Urothelium cell line (cell line): ENCODE measurements around the gene SP4.

ENCODE experiments used
- DNase-seq: peaks from one replicate; pipeline ENCODE4 v3.0.0; 2011; ENCODE audit warnings: low spot score, mixed read lengths
- FAIRE-seq: peaks from 2 replicates; lab custom pipeline; 2011; peaks lifted over from hg19 to GRCh38; lab: Jason Lieb, UNC

Gene SP4

DNA sequence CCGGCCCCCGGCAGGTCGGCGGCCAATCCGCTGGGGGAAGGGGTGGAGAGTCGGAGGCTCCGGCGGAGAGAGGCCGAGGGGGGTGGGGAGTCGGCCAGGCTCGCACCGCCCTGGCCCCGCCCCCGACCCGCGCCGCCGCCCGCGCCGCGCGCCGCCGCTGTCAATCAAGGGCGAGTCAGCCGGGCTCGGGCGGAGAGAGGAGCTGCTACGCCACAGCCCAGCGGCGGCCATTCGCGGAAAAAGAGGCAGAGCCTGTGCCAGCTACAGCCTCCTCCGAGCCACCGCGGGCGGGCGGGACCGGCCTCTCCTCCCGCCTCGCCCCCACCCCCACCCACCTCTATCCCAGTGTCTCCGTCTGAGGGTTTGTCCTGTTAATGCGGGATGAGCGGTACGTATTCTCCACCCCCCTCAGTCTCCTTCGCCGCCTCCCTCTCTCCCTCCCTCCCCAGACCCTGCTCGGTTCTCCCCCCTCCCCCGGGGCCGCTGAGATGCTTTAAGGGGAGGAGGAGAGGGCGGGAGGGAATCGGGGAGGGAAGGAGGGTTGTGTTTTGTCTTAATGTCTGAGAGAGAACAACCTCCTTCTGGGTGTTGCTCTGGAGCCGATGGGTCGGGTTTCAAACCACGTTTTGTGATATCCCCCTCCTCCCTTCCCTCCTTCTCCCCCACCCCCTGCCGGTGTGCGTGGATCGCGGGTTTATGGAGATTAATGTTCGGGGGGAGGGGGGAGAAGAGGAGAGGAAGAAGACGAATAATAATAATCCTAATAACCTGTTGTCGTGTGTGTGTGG lies at the start of gene SP4:
Gene SP4 (plus strand): TSS at position 213 of the 788 bp plus-strand sequence. CDS start 169 bp downstream, at position 382.
- DNase-seq (peak; percentile 94), FAIRE-seq (peak; percentile 82)

DNA sequence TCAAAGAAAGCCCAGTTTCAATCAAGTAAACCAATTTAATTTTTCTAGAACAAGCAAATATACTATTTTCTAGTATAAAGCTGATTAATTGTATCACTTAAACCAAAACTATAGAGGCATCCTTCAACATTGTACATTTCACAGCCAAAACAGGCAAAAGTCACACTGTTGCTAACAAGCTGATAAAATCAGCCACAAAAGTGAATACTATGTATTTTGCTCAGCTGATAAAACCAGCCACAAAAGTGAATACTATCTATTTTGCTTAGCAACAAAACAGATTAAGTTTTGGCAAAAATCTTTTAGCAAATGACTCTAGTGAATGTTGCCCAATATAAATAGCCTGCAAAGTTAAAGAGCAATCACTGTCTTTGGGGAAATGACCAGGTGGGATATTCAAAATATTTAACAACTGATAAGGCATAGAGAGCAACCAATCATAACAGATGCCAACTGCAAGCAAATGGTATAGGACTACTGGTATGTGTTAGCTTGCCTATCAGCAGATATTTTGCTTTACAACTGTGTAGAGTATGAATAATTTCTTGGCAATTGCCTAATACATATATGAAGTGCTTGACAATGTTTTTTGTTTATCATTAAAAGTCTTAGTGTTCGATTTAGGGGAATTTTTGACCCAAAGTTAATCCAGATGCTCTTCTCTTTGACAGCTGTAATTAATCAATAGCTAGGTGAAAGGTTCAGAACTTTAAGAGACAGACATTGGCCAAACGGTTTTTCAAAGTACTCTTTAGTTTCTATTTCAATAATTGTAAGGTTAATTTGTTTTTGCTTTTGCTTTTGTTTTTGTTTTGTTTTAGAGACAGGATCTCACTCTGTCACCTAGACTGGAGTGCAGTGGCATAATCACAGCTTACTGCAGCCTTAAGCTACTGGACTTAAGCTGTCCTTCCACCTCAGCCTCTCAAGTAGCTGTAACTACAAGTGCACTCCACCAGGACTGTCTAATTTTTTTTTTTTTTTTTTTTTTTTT lies 44.4 kb upstream of the SP4 start:
- DNase-seq (no peak), FAIRE-seq (no peak)

DNA sequence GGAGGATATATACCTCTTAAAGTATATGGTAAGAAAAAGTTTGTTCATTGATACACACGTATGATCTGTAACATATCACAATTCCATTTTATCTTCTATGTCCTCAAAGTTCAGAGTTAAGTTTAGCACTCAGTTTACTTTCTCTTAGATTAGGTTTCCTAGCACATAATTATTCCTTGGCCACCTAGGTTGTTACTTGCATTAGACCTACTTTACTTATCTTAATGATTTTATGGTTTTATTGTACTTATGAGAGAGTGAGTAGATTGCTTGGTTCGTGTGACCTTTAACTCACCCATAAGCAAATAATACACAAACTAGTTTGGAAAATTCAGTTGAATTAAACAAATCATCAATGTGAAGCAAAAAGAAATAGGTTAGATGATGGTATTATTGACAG lies 33.9 kb upstream of the SP4 start:
- DNase-seq: no peak
- FAIRE-seq: no peak

DNA sequence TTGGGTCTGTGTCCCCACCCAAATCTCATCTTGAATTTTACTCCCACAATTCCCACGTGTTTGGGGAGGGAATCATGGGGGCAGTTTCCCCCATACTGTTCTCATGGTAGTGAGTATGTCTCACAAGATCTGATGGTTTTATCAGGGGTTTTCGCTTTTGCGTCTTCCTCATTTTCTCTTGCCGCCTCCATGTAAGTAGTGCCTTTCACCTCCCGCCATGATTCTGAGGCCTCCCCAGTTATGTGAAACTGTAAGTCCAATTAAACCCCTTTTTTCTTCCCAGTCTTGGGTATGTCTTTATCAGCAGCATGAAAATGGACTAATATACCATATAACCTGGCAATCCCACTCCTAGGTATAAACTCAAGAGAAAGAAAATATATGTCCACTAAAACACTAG lies 25.9 kb upstream of the SP4 start:
- no peak for FAIRE-seq

DNA sequence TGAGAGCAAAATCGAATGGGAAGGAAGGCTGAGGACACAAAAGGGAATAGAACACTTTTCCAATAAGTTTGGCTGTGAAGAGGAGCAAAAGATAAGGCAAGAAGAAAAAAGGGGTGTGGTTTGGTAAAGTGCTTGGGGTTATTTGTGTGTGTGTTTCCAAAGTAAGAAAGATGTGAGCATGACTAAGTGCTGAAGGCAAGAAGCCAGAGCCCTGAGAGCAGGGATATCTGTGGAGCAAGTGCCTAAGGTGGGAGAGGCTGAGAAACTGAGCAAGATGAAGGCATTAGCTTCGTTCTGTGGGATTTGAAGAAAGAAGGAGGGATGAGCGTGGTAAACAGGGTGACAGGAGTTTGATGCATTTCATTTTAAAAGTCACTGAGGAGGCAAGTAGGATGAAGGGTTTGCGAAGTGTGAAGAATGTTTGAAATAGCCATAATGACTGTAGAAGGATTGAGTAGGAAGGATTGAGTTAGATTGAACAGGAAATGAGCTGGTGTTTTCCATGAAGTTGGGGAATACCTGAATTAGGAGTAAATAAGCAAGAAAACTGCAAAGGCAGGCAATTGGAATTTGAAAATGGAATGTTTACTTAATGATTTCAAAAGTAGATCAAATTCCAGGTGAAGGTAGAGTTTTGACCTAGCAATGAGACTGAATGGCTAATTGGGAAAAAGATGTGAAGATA lies 19.9 kb upstream of the SP4 start:
- DNase-seq (no peak), FAIRE-seq (no peak)

More for the DNA sequence above, 25.9 kb upstream of the SP4 start:
- DNase-seq: no peak

DNA sequence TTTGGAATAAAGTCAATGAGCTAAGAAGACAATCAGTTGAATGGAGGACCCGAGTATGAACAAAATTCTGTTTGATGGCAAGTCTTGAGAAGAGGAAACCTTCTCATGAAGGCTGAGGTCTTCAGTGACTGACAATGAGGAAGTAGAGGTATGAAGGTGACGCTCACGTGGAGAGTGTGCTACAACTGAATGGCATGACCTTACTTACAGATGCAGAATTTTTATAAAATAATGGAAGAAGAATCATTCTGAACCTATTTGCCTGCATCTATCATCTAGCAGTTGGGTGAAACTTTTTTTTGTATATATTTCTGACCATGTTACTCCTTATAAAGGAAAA lies 19.4 kb upstream of the SP4 start:
- no peak for FAIRE-seq
- no peak for DNase-seq

DNA sequence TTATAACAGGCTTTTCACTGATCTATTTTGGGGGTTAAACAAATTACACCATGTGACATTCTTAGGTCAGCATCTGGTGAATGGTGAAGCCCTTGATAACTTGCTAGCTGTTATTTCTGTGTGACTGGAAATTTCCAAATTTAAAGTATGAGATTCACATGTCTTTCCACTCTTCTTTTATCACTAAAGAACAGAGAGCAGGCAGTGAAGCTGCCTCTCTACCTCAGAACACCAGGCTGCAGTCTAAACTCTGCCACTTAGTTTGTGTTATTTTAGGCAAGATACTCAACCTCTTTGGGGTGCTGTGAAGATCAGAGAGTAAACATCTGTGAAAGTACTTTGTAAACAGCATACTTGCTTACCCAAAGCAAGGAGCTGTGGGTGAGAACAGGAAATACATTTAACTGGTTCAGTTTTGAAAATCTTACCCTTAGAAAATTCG lies 15.5 kb upstream of the SP4 start:
- DNase-seq (no peak), FAIRE-seq (no peak)

DNA sequence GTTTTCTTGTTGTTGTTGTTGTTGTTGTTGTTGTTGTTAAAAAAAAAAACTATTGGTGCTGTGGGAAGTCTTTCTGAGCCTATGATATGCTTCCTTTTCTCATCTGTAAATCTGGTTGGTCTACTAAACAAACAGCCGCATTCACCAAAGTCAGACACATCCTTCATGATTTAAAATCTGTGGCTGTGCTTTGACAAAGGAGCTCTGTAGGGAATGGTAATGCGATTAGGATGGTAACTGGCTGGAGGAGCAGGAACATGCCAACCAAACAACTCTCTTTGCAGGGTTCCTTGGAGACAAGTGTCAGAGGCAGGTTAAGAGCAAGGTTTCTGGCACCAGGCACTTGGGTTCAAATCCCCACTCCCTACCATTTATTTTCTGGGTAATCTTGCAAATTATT lies 14.9 kb upstream of the SP4 start:
- FAIRE-seq: no peak
- no peak for DNase-seq

DNA sequence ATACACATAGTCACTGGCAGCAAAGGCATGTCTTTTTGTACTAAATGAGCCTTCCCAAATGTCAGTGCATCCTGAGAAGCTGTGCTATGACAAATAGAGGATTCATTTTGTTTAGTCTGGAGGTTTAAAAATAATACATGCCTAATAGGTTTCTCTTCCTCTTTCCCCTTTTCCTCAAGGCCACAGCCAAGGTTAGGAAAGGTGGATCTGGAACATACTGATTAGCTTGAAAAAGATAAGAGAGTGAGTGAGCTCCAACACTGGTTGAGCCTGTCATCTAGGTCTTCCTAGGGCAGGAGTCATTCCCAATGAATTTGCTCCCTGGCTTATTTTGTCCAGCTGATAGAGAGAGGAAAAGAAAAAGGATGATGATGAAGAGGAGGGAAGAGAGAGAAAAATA lies 14.4 kb upstream of the SP4 start:
- FAIRE-seq: no peak
- DNase-seq: no peak

DNA sequence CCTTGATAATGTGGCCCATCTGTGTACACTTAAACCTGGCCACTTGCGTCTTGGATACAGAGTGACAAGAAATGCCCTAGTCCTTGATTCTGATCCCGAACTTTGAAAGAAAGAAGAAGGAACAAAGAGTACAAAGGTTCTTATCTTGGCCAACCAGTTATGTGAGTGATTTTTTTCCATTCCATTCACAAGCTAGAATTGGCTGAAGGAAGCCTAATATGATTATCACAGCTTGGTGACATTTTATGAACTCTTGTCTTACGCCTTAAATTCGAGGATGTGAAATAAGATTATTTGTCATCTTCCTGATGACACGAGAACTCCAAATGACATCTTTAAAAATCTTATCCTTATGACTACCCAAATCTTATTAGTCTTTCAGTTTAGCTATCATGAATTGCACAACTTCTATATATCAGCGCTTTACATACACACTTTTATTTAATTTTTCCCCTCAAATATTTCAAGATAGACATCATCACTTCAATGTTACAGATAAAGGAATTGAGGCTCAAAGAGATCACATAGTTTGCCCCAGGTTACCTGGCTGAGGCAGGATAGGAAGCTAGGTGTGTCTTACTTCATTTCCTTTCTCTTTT lies 13.0 kb upstream of the SP4 start:
- FAIRE-seq (no peak), DNase-seq (no peak)

DNA sequence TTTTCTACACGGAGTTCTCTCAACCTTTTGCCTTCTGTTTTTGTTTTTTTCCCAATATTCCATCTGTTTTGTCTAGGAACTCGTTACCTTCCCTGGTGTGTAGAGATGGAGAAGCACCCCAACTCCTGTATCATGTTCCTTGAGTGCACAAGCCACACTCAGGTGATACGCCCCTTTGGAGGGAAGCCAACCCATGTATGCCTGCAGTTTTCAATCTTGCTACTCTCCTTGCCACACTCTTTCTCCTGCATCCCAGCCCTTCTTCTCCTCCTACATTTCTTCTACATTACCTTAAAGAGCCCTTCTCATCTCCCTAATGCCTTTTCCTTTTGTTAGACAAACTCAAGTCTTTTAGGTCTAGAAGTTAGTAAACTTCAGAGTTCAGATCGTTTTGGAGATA lies 10.2 kb upstream of the SP4 start:
- FAIRE-seq: no peak

DNA sequence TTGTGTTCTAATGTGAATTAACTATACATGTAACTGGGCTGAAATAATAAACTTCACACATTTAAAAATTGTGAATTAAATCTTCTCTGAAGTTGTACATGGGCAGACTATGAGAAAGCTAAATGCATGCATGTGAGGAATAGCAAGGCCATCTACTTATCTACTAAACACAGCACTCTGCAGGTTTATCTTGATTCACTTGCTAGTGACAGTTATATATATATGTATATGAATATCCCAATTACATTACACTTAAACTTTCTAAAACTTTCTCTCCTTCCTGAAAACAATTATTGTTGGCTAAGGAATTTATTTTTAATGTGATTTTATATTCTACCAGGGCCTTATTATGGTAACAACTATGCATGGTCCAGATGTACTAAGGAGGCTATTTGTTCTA lies 5.1 kb upstream of the SP4 start:
- DNase-seq: no peak
- no peak for FAIRE-seq

More for the DNA sequence above, 10.2 kb upstream of the SP4 start:
- DNase-seq: no peak

DNA sequence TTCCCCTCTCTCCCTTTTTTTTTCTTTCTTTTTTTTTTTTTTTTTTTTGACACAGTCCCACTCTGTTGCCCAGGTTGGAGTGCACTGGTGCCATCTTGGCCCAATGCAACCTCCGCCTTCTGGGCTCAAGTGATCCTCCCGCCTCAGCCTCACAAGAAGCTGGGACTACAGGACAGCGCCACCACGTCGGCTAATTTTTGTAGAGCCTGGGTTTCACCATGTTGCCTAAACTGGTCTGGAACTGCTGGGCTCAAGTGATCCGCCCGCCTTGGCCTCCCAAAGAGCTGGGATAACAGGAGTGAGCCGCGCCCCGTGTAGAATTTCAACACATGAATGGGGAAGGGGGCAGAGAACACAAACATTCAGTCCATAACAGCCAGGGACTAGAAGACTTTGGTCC lies 2.6 kb upstream of the SP4 start:
- FAIRE-seq (no peak), DNase-seq (no peak)

DNA sequence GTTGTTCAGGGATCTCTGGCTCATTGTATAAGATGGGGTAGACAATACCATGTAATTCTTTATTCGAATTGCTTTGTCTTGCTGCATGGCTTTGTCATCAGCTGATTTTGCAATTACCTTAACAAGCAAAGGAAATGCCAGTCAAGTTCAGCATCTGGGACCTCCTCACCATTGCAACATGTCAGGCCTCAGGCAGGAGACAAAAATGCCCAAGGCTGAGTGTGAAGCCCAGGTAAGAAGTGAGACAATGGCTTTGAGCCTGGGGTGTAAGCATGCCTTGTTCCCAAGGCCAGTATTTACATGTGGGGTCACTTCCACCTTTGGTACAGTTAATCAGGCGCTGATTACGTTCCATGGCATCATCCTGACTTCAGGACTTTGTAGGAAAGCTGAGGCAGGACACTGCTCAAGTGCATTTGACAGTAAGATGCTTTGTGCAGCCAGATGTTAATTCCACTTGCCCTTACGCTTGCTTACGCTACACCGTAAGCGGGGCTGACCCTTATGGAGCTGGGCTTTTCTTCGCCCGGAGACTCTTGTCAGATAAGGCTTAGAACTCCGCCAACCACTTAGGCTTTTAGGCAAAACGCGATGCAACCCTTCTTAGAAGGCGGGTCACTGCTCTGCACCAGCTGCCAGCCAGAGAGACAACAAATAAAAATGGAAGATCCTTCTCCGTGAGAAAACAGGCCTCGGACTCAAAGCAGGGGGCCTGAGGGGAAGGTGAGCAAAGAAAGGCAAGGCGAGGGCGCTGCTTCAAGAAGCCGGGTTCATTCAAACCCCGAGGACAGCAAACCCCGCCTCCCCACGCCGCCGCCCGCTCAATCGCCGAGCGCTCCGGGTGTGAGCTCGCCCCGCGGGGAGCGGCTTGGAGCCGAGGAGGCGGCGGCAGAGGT lies 1.3 kb upstream of the SP4 start:
- DNase-seq (no peak), FAIRE-seq (no peak)

DNA sequence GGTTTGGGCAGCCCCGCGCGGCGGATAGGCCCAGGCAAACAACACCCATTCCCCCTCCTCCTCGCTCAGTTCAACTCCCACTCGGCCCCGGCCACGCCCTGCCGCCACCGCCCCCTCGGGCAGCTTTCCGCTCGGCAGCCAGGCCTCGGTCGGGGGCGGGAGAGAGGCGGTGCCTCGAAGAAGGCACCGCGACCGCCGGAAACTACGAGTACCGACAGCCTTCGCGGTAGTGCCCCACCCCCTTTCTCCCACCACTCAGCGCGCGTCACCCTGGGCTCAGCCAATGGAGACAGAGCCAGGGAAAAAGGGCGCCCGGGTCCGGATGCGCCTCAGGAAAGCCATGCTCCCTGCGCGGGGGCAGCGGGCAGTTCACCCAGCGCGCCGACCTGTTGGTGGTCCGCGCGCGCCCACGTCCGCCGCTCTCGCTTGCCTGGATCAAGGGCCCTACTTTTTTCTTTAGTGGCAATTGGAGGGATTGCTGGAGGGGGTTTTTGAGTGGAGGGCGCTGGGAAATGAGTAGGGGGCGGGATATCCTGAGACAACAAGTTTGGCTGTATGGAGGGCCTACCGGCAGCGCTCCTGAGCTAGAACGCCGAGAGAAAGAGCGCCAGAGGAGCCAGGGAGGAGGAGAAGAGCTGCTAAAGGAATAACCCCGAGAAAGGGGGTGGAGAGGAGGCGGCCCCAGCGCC lies 557 bp upstream of the SP4 start:
- FAIRE-seq (peak; percentile 94), DNase-seq (peak; percentile 97)

DNA sequence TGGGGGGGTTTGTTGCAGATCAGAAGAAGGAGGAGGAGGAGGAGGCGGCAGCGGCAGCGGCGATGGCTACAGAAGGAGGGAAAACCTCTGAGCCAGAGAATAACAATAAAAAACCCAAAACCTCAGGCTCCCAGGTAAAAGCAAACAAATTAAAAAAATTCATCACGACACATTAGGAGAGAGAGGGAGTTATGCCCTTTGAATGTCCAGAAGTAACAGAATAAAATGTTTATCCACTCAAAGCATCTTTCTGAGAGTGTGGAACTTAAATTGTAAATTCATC lies 717 bp downstream of the SP4 start:
- no peak for DNase-seq
- no peak for FAIRE-seq

DNA sequence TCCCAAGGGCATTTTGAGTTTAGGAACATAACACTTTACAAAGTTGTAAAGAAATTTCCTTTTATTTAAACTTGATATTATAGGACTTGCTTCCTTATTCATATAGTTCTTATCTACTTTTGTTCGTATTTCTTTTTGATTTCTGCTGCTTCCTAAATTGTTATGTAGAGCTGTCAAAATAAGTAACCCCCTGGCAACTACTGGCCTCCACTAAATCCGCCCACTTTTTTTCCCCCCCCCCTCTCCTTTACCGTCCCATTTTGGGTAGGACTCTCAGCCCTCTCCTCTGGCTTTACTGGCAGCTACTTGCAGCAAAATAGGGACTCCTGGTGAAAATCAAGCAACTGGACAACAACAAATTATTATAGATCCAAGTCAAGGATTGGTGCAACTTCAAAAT lies 1.1 kb downstream of the SP4 start:
- no peak for FAIRE-seq
- no peak for DNase-seq

DNA sequence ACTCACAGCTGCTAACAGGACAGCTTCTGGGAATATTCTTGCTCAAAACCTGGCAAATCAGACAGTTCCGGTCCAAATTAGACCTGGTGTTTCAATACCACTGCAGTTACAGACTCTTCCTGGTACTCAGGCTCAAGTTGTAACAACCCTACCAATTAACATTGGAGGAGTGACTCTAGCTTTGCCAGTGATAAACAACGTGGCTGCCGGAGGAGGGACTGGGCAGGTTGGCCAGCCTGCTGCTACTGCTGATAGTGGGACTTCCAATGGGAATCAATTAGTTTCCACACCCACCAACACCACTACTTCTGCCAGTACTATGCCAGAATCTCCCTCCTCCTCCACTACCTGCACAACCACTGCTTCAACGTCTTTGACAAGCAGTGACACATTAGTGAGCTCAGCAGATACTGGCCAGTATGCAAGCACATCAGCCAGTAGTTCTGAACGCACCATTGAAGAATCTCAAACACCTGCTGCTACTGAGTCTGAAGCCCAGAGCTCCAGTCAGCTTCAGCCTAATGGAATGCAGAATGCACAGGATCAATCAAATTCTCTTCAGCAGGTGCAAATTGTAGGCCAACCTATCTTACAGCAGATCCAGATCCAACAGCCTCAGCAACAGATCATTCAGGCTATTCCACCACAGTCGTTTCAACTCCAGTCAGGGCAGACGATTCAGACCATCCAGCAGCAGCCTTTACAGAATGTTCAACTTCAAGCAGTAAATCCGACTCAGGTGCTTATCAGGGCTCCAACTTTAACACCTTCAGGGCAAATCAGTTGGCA lies 2.1 kb downstream of the SP4 start:
- no peak for FAIRE-seq

DNA sequence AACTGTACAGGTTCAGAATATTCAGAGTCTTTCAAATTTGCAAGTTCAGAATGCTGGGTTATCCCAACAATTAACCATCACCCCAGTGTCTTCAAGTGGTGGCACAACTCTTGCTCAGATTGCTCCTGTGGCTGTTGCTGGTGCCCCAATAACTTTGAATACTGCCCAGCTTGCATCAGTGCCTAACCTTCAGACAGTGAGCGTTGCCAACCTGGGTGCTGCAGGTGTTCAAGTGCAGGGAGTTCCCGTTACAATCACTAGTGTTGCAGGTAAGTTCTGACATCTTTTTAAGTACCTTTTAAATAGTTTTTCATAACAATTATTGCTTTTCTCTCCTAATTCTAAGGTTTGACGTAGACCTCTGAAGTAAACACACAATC lies 2.7 kb downstream of the SP4 start:
- FAIRE-seq: no peak

More for the DNA sequence above, 2.1 kb downstream of the SP4 start:
- no peak for DNase-seq

More for the DNA sequence above, 2.7 kb downstream of the SP4 start:
- no peak for DNase-seq
